ENCODE measurements around the gene GIPC3. TPM values are rescaled to one million over a fixed set of nuclear protein-coding genes. Genes with fewer than 3 reads are reported as not detected.

The GIPC3 gene
- polyA plus RNA-seq: not detected

- Mint-ChIP-seq H3K9me3 (no peaks in the 10 kb centered on the region), H3K4me1 (no peaks in the 10 kb centered on the region), H3K36me3 (peaks cover 2% of the 10 kb centered on the region), H3K27ac (no peak within 1 kb of the TSS), H3K4me3 (peak within 1 kb of the TSS in 1 of 4 donors; percentile 37), H3K27me3 (peaks cover 4% of the 10 kb centered on the region)
These were observed at the start of gene GIPC3 for GRCh38 chr19:3585301-3586126. Gene GIPC3 (plus strand): TSS chr19:3585478. CDS start chr19:3585598, 120 bp downstream.

GRCh38 chr19:3535563-3535965 is 49.7 kb upstream of the GIPC3 start:
- Mint-ChIP-seq H3K36me3 (peaks cover 2% of the 10 kb centered on the region), H3K4me3 (no peak overlapping the region), H3K9me3 (no peaks in the 10 kb centered on the region), H3K27me3 (no peaks in the 10 kb centered on the region), H3K27ac (no peak overlapping the region), H3K4me1 (no peaks in the 10 kb centered on the region)

GRCh38 chr19:3535981-3536380 is 49.3 kb upstream of the GIPC3 start:
- H3K27ac Mint-ChIP-seq: peak overlapping the region in 1 of 3 donors; percentile 12

GRCh38 chr19:3536429-3537100 is 48.7 kb upstream of the GIPC3 start:
- Mint-ChIP-seq H3K27me3 (no peaks in the 10 kb centered on the region), H3K4me1 (no peaks in the 10 kb centered on the region), H3K4me3 (no peak overlapping the region), H3K9me3 (no peaks in the 10 kb centered on the region), H3K36me3 (peaks cover 2% of the 10 kb centered on the region), H3K27ac (peak overlapping the region in 1 of 3 donors; percentile 12)

More at GRCh38 chr19:3535981-3536380, 49.3 kb upstream of the GIPC3 start:
- H3K9me3 Mint-ChIP-seq: no peaks in the 10 kb centered on the region
- H3K4me1 Mint-ChIP-seq: no peaks in the 10 kb centered on the region
- H3K36me3 Mint-ChIP-seq: peaks cover 2% of the 10 kb centered on the region
- no peak overlapping the region for H3K4me3 Mint-ChIP-seq
- H3K27me3 Mint-ChIP-seq: no peaks in the 10 kb centered on the region

- no peaks in the 10 kb centered on the region for H3K27me3 Mint-ChIP-seq
These were observed 48.2 kb upstream of the GIPC3 start for GRCh38 chr19:3537101-3537437.

GRCh38 chr19:3537438-3538240 is 47.6 kb upstream of the GIPC3 start:
- Mint-ChIP-seq H3K9me3 (no peaks in the 10 kb centered on the region), H3K27ac (peak overlapping the region in 1 of 3 donors; percentile 63), H3K27me3 (no peaks in the 10 kb centered on the region), H3K36me3 (peaks cover 2% of the 10 kb centered on the region), H3K4me3 (peak overlapping the region in 2 of 4 donors; percentile 35 to 65), H3K4me1 (no peaks in the 10 kb centered on the region)

More at GRCh38 chr19:3537101-3537437, 48.2 kb upstream of the GIPC3 start:
- H3K4me1 Mint-ChIP-seq: no peaks in the 10 kb centered on the region
- no peak overlapping the region for H3K27ac Mint-ChIP-seq
- peak overlapping the region in 2 of 4 donors; percentile 35 to 65 for H3K4me3 Mint-ChIP-seq
- H3K36me3 Mint-ChIP-seq: peaks cover 2% of the 10 kb centered on the region
- no peaks in the 10 kb centered on the region for H3K9me3 Mint-ChIP-seq

GRCh38 chr19:3538258-3538929 is 46.9 kb upstream of the GIPC3 start:
- Mint-ChIP-seq H3K27me3 (no peaks in the 10 kb centered on the region), H3K9me3 (no peaks in the 10 kb centered on the region), H3K4me3 (no peak overlapping the region), H3K4me1 (no peaks in the 10 kb centered on the region), H3K36me3 (peaks cover 2% of the 10 kb centered on the region), H3K27ac (no peak overlapping the region)

GRCh38 chr19:3538965-3539755 is 46.1 kb upstream of the GIPC3 start, which contains the start of gene TEKTIP1:
Gene TEKTIP1 (plus strand): TSS chr19:3539174. CDS start chr19:3539178, 4 bp downstream.
- no peaks in the 10 kb centered on the region for H3K9me3 Mint-ChIP-seq
- H3K4me1 Mint-ChIP-seq: no peaks in the 10 kb centered on the region
- H3K27me3 Mint-ChIP-seq: no peaks in the 10 kb centered on the region
- no peak within 1 kb of the TSS for H3K4me3 Mint-ChIP-seq
- peak within 1 kb of the TSS in 2 of 3 donors; percentile 59 to 63 for H3K27ac Mint-ChIP-seq
- peaks cover 2% of the 10 kb centered on the region for H3K36me3 Mint-ChIP-seq

- Mint-ChIP-seq H3K27ac (peak overlapping the region in 2 of 3 donors; percentile 39 to 59), H3K4me1 (no peaks in the 10 kb centered on the region), H3K4me3 (no peak overlapping the region), H3K27me3 (no peaks in the 10 kb centered on the region), H3K9me3 (no peaks in the 10 kb centered on the region), H3K36me3 (peaks cover 2% of the 10 kb centered on the region)
These were observed 45.5 kb upstream of the GIPC3 start for GRCh38 chr19:3539756-3540118.

- no peaks in the 10 kb centered on the region for H3K27me3 Mint-ChIP-seq
- peaks cover 0 to 9% (median 8%) of the 10 kb centered on the region in 3 donors for H3K4me1 Mint-ChIP-seq
- no peaks in the 10 kb centered on the region for H3K9me3 Mint-ChIP-seq
- peaks cover 2% of the 10 kb centered on the region for H3K36me3 Mint-ChIP-seq
- H3K4me3 Mint-ChIP-seq: no peak overlapping the region
- no peak overlapping the region for H3K27ac Mint-ChIP-seq
These were observed 41.9 kb upstream of the GIPC3 start for GRCh38 chr19:3543150-3544057.

- H3K4me3 Mint-ChIP-seq: no peak overlapping the region
- peaks cover 0 to 9% (median 8%) of the 10 kb centered on the region in 3 donors for H3K4me1 Mint-ChIP-seq
- no peaks in the 10 kb centered on the region for H3K27me3 Mint-ChIP-seq
- no peaks in the 10 kb centered on the region for H3K9me3 Mint-ChIP-seq
- peaks cover 2% of the 10 kb centered on the region for H3K36me3 Mint-ChIP-seq
- no peak overlapping the region for H3K27ac Mint-ChIP-seq
These were observed 41.3 kb upstream of the GIPC3 start for GRCh38 chr19:3544058-3544376.

GRCh38 chr19:3544742-3545668 is 40.3 kb upstream of the GIPC3 start:
- no peaks in the 10 kb centered on the region for H3K36me3 Mint-ChIP-seq
- peak overlapping the region in 1 of 3 donors; percentile 31 for H3K27ac Mint-ChIP-seq
- no peaks in the 10 kb centered on the region for H3K27me3 Mint-ChIP-seq
- peaks cover 0 to 9% (median 8%) of the 10 kb centered on the region in 3 donors for H3K4me1 Mint-ChIP-seq
- no peak overlapping the region for H3K4me3 Mint-ChIP-seq
- H3K9me3 Mint-ChIP-seq: no peaks in the 10 kb centered on the region
